Suprapubic skin (tissue), 3 donors: ENCODE data around the gene RHBDD1.

Source experiments
- CTCF ChIP-seq, 2 donors: fragments of 200-600 bp in 1 of 2; fragments of 450-650 bp in 1 of 2; sonication (generic) in 1 of 2; IDR thresholded peaks; one replicate each; pipeline ENCODE4 v1.5.1; 2016 to 2019; ENCODE audit warnings: antibody characterized with exemption in 2 of 2, mild to moderate bottlenecking in 1 of 2, moderate library complexity in 1 of 2
- POLR2AphosphoS5 ChIP-seq, 3 donors: sonication (generic); formaldehyde crosslinking; IDR thresholded peaks; one replicate each; pipeline ENCODE4 v1.6.1; 2017; ENCODE audit warnings: antibody characterized with exemption in 3 of 3

GRCh38 chr2:226881287-226881686, 45.4 kb downstream of the RHBDD1 start:
- TF ChIP-seq CTCF (IDR thresholded peaks at IDR 0.05), result no peak
- TF ChIP-seq POLR2AphosphoS5 (IDR thresholded peaks at IDR 0.05), result no peak
